ENCODE results near the gene IQGAP3. TPM values are rescaled to one million over a fixed set of nuclear protein-coding genes. Genes with fewer than 3 reads are reported as not detected.

Gene IQGAP3
- polyA plus RNA-seq, 1 donor from 2014 or later, result not detected

- Histone ChIP-seq H4K20me1 (ENCODE audit: insufficient read depth) (peaks cover 3% of the 10 kb centered on the region), H3K36me3 (ENCODE audit: insufficient read depth, low read length) (no peaks in the 10 kb centered on the region), H3K9ac (ENCODE audit: low read length) (peak overlapping the region; percentile 96), H3K9me2 (ENCODE audit: insufficient read depth, low read length) (no peaks in the 10 kb centered on the region), H3K4me3 (ENCODE audit: low read length) (peak overlapping the region; percentile 93), H3K27ac (ENCODE audit: low read length) (peak overlapping the region; percentile 99), H3K27me3 (ENCODE audit: insufficient read depth, low read depth, low read length) (no peaks in the 10 kb centered on the region), H3F3A (ENCODE audit: insufficient read depth, low read length, poor library complexity, severe bottlenecking) (no peaks in the 10 kb centered on the region), H3K9me3 (ENCODE audit: low read length) (no peaks in the 10 kb centered on the region), H3K79me2 (replicated peaks; ENCODE audit: insufficient read depth, low read length) (peaks cover 37% of the 10 kb centered on the region), H3K4me2 (ENCODE audit: low read length) (peak overlapping the region; percentile 89), H2AFZ (ENCODE audit: low read depth, low read length) (peak overlapping the region; percentile 79)
- TF ChIP-seq RAD21 (conservative IDR thresholded peaks at IDR 0.05) (peak; percentile 62), EZH2 (IDR thresholded peaks at IDR 0.05; ENCODE audit: borderline replicate concordance, insufficient read depth, low read length, poor library complexity, severe bottlenecking) (no peak), TAF1 (IDR thresholded peaks at IDR 0.05; ENCODE audit: low read depth) (peak; percentile 41), REST (IDR thresholded peaks at IDR 0.05; ENCODE audit: borderline replicate concordance) (peak; percentile 83), MXI1 (conservative IDR thresholded peaks at IDR 0.05; ENCODE audit: poor library complexity, severe bottlenecking) (peak; percentile 97), SMC3 (conservative IDR thresholded peaks at IDR 0.05; ENCODE audit: poor library complexity) (peak; percentile 76), CTCF (IDR thresholded peaks at IDR 0.05; ENCODE audit: poor library complexity, severe bottlenecking) (peak; percentile 77), EP300 (conservative IDR thresholded peaks at IDR 0.05; ENCODE audit: poor library complexity, severe bottlenecking) (peak; percentile 50), POLR2AphosphoS5 (IDR thresholded peaks at IDR 0.05) (peak; percentile 93)
Observed at GRCh38 chr1:156500793-156501506, 71.4 kb downstream of the IQGAP3 start.

DNA sequence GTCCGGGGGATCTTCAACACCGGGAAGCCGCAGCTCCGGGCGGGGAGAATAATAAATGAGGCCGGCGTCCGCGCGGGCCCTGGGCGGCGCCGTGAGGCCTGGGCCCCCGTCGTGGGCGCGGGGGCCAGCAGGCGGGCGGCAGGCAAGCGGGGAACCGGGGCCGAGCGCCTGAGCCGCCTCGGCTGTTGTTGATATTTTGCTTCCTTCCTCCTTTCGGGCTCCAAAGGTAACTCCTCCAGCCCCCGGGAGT is 71.9 kb downstream of the IQGAP3 start, which contains the start of gene MEF2D:
Gene MEF2D, minus strand, starts transcription at position 233 of the 250 bp plus-strand sequence. CDS start 17,483 bp downstream, outside the sequence.
- H4K20me1 ChIP-seq (ENCODE audit: insufficient read depth), result peaks cover 3% of the 10 kb centered on the region
- H2AFZ ChIP-seq (ENCODE audit: low read depth, low read length), result peak within 1 kb of the TSS; percentile 79
- no peaks in the 10 kb centered on the region for H3K27me3 ChIP-seq (ENCODE audit: insufficient read depth, low read depth, low read length)
- no peaks in the 10 kb centered on the region for H3K9me2 ChIP-seq (ENCODE audit: insufficient read depth, low read length)
- peak within 1 kb of the TSS; percentile 93 for H3K4me3 ChIP-seq (ENCODE audit: low read length)
- H3K79me2 ChIP-seq (replicated peaks; ENCODE audit: insufficient read depth, low read length), result peaks cover 42% of the 10 kb centered on the region
- peak within 1 kb of the TSS; percentile 96 for H3K9ac ChIP-seq (ENCODE audit: low read length)
- H3K36me3 ChIP-seq (ENCODE audit: insufficient read depth, low read length), result no peaks in the 10 kb centered on the region
- H3K27ac ChIP-seq (ENCODE audit: low read length), result peak within 1 kb of the TSS; percentile 99
- TF ChIP-seq RAD21 (conservative IDR thresholded peaks at IDR 0.05) (peak; percentile 12), EP300 (conservative IDR thresholded peaks at IDR 0.05; ENCODE audit: poor library complexity, severe bottlenecking) (peak; percentile 4), MXI1 (conservative IDR thresholded peaks at IDR 0.05; ENCODE audit: poor library complexity, severe bottlenecking) (no peak)
- no peaks in the 10 kb centered on the region for H3F3A ChIP-seq (ENCODE audit: insufficient read depth, low read length, poor library complexity, severe bottlenecking)
- peak within 1 kb of the TSS; percentile 98 for H3K4me2 ChIP-seq (ENCODE audit: low read length)
- no peaks in the 10 kb centered on the region for H3K9me3 ChIP-seq (ENCODE audit: low read length)
